Transverse colon (tissue), 3 donors: Measurements from ENCODE around the gene IKZF2.

Experiments
- EP300 ChIP-seq: sonication (generic); formaldehyde crosslinking; IDR thresholded peaks from one replicate; pipeline ENCODE4 v1.6.1; 2017; ENCODE audit warnings: antibody characterized with exemption, low read depth
- POLR2AphosphoS5 ChIP-seq, 3 donors: sonication (generic); formaldehyde crosslinking; IDR thresholded peaks; one replicate each; pipeline ENCODE4 v1.6.1; 2016; ENCODE audit warnings: antibody characterized with exemption in 3 of 3

DNA sequence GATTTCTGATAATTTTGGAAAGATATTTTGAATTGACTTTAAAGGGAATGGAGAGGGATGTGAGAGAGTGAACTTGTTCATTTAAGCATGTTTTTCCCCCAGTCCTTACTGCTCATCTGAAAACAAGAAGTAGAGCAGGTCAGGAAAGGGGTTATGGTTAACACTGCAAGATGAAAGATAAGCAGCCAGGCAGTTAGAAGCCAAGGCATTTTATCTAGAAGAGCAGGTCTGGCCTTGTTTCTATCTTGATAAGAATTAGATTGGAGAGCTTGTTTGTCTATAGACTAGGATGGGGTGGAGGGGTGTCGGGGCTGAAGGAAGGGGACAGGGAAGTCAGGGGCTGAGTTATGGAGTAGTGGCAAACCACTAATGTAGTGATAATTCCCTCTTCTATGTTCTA is 171.6 kb downstream of the IKZF2 start:
- TF ChIP-seq EP300 (no peak), POLR2AphosphoS5 (IDR thresholded peaks at IDR 0.05) (no peak)
